HepG2 (cell line): ENCODE measurements around the gene FAM118A. TPM values are rescaled to one million over a fixed set of nuclear protein-coding genes. Genes with fewer than 3 reads are reported as not detected.
A peak's percentile ranks its signal among the peaks of the same experiment; 100 is the strongest.

Experiments
- ARID4A ChIP-seq: sonication (generic); formaldehyde crosslinking; IDR thresholded peaks from 2 replicates; pipeline ENCODE4 v1.5.0; 2020; ENCODE audit warnings: mild to moderate bottlenecking, missing genetic modification reagents, borderline replicate concordance
- CCDC6 ChIP-seq: sonication (generic); formaldehyde crosslinking; IDR thresholded peaks from 2 replicates; pipeline ENCODE4 v1.8.1; 2022; ENCODE audit warnings: mild to moderate bottlenecking, missing genetic modification reagents, moderate library complexity
- FOXK1 ChIP-seq: sonication (generic); formaldehyde crosslinking; IDR thresholded peaks from 2 replicates; pipeline ENCODE4 v1.4.0; 2020; ENCODE audit warnings: low read depth, missing genetic modification reagents, borderline replicate concordance
- GFI1 ChIP-seq: sonication (generic); formaldehyde crosslinking; IDR thresholded peaks from 2 replicates; pipeline ENCODE4 v1.5.0; 2020; ENCODE audit warnings: missing genetic modification reagents, mild to moderate bottlenecking, borderline replicate concordance
- GTF2F1 ChIP-seq: fragments of 150-350 bp; IDR thresholded peaks from 2 replicates; pipeline ENCODE4 v1.6.1; 2014; ENCODE audit warnings: low read length
- GZF1 ChIP-seq: sonication (generic); formaldehyde crosslinking; IDR thresholded peaks from 2 replicates; pipeline ENCODE4 v1.5.1; 2020; ENCODE audit warnings: mild to moderate bottlenecking, missing genetic modification reagents
- HINFP ChIP-seq: sonication (generic); formaldehyde crosslinking; IDR thresholded peaks from 2 replicates; pipeline ENCODE4 v1.4.0; 2020; ENCODE audit warnings: low read depth, mild to moderate bottlenecking, missing genetic modification reagents
- KMT2B ChIP-seq: IDR thresholded peaks from 2 replicates; pipeline ENCODE4 v1.6.1; 2016; ENCODE audit warnings: missing genetic modification reagents, missing compliant biosample characterization
- MAZ ChIP-seq, 2 experiments: sonication (generic) in 1 of 2; formaldehyde crosslinking in 1 of 2; IDR thresholded peaks; 2 replicates each; pipeline versions ENCODE4 v1.5.0 to v1.6.1; 2012 to 2020; ENCODE audit warnings: low read depth in 2 of 2, mild to moderate bottlenecking in 2 of 2, borderline replicate concordance in 1 of 2, improper control_type of control experiment in 1 of 2, low read length in 1 of 2, missing genetic modification reagents in 1 of 2, moderate library complexity in 1 of 2
- MIER2 ChIP-seq: IDR thresholded peaks from 2 replicates; pipeline ENCODE4 v1.6.1; 2016; ENCODE audit warnings: missing biosample characterization, missing genetic modification reagents
- PITX1 ChIP-seq: sonication (generic); formaldehyde crosslinking; IDR thresholded peaks from 2 replicates; pipeline ENCODE4 v1.5.1; 2020; ENCODE audit warnings: mild to moderate bottlenecking, missing genetic modification reagents
- RXRB ChIP-seq: IDR thresholded peaks from 2 replicates; pipeline ENCODE4 v1.6.1; 2016; ENCODE audit warnings: borderline replicate concordance, missing genetic modification reagents, missing compliant biosample characterization
- SAP130 ChIP-seq: IDR thresholded peaks from 2 replicates; pipeline ENCODE4 v1.6.1; 2016; ENCODE audit warnings: low read depth
- THAP11 ChIP-seq: IDR thresholded peaks from 2 replicates; pipeline ENCODE4 v1.6.1; 2016; ENCODE audit warnings: missing biosample characterization, missing genetic modification reagents
- TRIM24 ChIP-seq: sonication (generic); formaldehyde crosslinking; IDR thresholded peaks from 2 replicates; pipeline ENCODE4 v1.8.0; 2022; ENCODE audit warnings: mild to moderate bottlenecking, missing genetic modification reagents
- ZNF17 ChIP-seq: sonication (generic); formaldehyde crosslinking; IDR thresholded peaks from 2 replicates; pipeline ENCODE4 v1.5.0; 2020; ENCODE audit warnings: mild to moderate bottlenecking, missing genetic modification reagents
- ZNF335 ChIP-seq: sonication (generic); formaldehyde crosslinking; IDR thresholded peaks from 2 replicates; pipeline ENCODE4 v1.4.0; 2020; ENCODE audit warnings: missing genetic modification reagents
- ZNF350 ChIP-seq: sonication (generic); formaldehyde crosslinking; IDR thresholded peaks from 2 replicates; pipeline ENCODE4 v1.4.0; 2020; ENCODE audit warnings: mild to moderate bottlenecking, low read depth, missing genetic modification reagents, borderline replicate concordance
- ZNF512B ChIP-seq: sonication (generic); formaldehyde crosslinking; IDR thresholded peaks from 2 replicates; pipeline ENCODE4 v1.5.1; 2020; ENCODE audit warnings: missing genetic modification reagents, mild to moderate bottlenecking, borderline replicate concordance
- ZNF614 ChIP-seq: IDR thresholded peaks from 2 replicates; pipeline ENCODE4 v1.6.1; 2018; ENCODE audit warnings: missing biosample characterization, missing genetic modification reagents, inconsistent platforms, borderline replicate concordance
- polyA plus RNA-seq, 8 experiments: library from polyadenylated mRNA; depleted of rRNA in 3 of 8; stranded (reverse) in 7 of 8; unstranded in 1 of 8; fragments of >200 nt; fragmentation: Illumina TruSeq in 4 of 8; extraction: Trizol in 4 of 8; gene quantifications; 2 replicates each; pipeline versions ENCODE4 v1.2.1 to v1.2.3, GENCODE V29; 2011 to 2016; ENCODE audit warnings: low read depth in 4 of 8, missing spikeins in 1 of 8, mixed read lengths in 1 of 8; ENCODE audit not compliant: insufficient read depth in 1 of 8
- total RNA-seq, 5 experiments: library from RNA; depleted of rRNA; stranded (reverse); fragments of >200 nt; fragmentation: Illumina TruSeq; extraction: Trizol; gene quantifications; 2 replicates each; pipeline ENCODE4 v1.2.3, GENCODE V29; 2016; ENCODE audit warnings: low read depth in 1 of 5

FAM118A gene
- total and polyA plus RNA-seq, 2 of the 13 experiments (the other 11 are each of a cell fraction or from before 2014, with no cell fraction given), result 36.7 to 48.2 TPM

GRCh38 chr22:45263463-45264269 is 46.1 kb upstream of the FAM118A start (continued):
- TF ChIP-seq HINFP (CRISPR knock-in tag), result no peak
- TF ChIP-seq CCDC6 (CRISPR knock-in tag), result peak; percentile 43; the same call in 1 of the 2 replicates
- peak; percentile 70 for TF ChIP-seq MIER2 (CRISPR knock-in tag)
- TF ChIP-seq GZF1, result 0 out of 2 replicates have a peak, but pooled peaks have one; percentile 57
- TF ChIP-seq ARID4A (CRISPR knock-in tag), result peak; percentile 89; the same call in 1 of the 2 replicates
- peak; percentile 63; the same call in 1 of the 2 replicates for TF ChIP-seq ZNF512B (CRISPR knock-in tag)
- peak; percentile 50; the same call in 1 of the 2 replicates for TF ChIP-seq ZNF335 (CRISPR knock-in tag)
- peak; percentile 86; the same call in 1 of the 2 replicates for TF ChIP-seq ZNF614 (CRISPR knock-in tag)
- TF ChIP-seq MAZ (IDR thresholded peaks at IDR 0.05; ENCODE audit: borderline replicate concordance, low read depth, low read length), result no peak
- TF ChIP-seq MAZ (CRISPR knock-in tag; IDR thresholded peaks at IDR 0.05; ENCODE audit: low read depth), result peak; percentile 70; the same call in 1 of the 2 replicates
- no peak for TF ChIP-seq ZNF17 (CRISPR knock-in tag)
- TF ChIP-seq SAP130 (CRISPR knock-in tag), result peak; percentile 99
- TF ChIP-seq KMT2B, result peak; percentile 57; the same call in 1 of the 2 replicates
- peak; percentile 28; the same call in 1 of the 2 replicates for TF ChIP-seq FOXK1 (CRISPR knock-in tag)
- TF ChIP-seq GTF2F1, result no peak
- TF ChIP-seq ZNF350 (CRISPR knock-in tag), result peak; percentile 72; the same call in 1 of the 2 replicates
- TF ChIP-seq GFI1 (CRISPR knock-in tag), result 0 out of 2 replicates have a peak, but pooled peaks have one; percentile 42
- peak; percentile 65 for TF ChIP-seq PITX1 (CRISPR knock-in tag)
- peak; percentile 68 for TF ChIP-seq THAP11 (CRISPR knock-in tag)
- no peak for TF ChIP-seq TRIM24 (CRISPR knock-in tag)
- TF ChIP-seq RXRB (CRISPR knock-in tag), result peak; percentile 66; the same call in 1 of the 2 replicates
